Ammon's horn (tissue), 1 donor: Measurements from ENCODE around the gene USP12.

Experiments
- DNase-seq: peaks from one replicate; pipeline ENCODE4 v3.0.0-alpha.2; 2016; ENCODE audit warnings: low spot score

The USP12 gene

DNA sequence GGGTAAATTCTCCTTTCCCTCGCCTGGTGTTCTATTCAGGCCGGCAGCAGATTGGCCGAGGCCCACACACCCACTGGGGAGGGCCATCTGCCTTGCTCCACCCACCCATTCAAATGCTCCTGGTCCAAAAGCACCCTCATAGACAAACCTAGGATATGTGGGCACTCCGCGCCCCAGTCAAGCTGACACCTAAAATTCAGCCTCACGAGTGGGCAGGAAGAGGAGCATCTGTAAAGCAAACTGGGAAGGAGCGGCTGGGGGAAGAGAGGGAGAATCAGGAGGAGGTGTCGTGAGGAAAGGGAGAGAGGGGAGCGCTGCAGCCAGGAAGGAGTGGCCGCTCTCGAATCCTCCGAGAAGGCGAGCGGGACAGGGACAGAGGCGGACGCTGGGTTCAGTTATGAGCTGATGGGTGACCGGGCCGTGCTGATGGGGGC lies 136.9 kb downstream of the USP12 start:
- peak; percentile 33 for DNase-seq

DNA sequence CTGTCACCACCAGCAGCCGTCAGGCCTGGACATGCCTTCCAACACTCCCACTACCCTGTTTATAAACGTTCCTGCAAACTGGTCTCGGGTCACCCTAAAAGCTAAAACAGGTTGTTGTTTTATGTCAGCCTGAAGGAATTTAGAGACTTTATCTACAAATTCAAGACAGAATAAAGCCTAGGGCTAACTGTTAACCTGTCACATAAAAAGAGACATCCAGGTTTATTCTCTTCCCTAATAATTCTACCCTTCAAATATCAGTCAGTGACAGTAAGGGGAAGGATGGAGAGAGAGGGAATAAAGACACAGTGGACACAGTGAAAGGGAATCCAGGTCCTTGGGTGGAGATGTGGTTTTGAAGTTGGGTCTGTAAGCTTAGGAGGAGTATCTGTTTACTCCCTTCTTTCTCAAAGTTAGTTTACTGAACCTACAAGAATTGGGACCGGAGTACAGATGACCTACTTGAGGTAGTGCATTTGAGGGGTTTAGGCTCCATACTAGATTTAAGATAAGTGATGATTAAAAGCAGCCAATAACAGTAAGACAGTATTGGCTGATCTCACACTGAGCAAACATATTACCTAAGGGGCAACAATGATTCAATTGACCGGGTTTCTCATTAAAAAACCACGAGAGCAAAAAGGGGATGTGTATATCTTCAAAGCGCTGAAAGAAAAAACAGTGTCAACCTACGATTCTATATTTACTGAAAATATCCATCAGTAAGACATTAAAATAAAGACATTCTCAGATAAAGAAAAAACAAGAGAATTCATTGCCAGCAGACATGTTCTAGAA lies 142.7 kb downstream of the USP12 start:
- no peak for DNase-seq

DNA sequence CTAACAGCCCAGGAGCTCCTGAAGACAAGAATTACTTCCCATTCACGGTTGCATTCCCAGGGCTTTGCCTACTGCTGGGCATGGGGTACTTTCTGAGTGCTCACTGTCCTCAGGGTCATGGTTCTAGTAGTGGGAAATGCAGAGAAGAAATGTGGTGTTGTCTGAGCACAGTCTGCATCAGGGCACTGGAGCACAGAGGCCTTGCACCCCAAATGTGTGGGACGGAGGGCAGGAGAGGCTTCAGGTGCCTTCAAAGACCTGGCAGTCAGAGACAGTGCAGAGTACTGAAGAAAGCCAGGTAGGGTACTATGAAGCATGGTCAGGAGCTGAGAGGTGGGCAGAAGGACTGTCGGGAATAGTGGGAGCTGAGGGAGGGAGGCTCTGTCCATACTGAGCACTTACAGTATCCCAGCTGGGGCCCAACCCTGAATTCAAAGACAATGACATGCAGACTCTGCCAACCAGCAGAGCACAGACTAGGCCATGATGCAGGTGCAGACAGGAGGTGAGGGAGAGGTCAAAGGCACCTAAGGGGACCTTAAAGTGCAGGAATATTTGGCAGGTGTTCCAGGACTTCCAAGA lies 144.4 kb downstream of the USP12 start:
- DNase-seq: no peak

DNA sequence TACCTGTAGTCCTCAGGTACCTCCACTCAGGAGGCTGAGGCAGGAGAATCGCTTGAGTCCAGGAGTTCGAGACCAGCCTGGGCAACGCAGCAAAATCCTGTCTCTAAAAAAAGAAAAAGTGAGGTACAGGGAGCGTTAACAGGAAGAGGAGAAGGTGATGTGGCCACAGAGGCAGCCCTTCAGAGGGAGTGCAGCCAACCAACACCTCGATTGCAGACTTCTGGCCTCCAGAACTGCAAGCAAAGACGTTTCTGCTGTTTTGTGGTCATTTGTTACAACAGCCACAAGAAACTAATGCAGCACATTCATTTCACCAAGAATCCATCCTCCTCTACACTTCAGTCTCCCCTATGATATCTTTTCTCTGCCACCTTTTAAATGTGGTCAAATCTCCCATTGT lies 145.2 kb downstream of the USP12 start:
- DNase-seq: no peak

DNA sequence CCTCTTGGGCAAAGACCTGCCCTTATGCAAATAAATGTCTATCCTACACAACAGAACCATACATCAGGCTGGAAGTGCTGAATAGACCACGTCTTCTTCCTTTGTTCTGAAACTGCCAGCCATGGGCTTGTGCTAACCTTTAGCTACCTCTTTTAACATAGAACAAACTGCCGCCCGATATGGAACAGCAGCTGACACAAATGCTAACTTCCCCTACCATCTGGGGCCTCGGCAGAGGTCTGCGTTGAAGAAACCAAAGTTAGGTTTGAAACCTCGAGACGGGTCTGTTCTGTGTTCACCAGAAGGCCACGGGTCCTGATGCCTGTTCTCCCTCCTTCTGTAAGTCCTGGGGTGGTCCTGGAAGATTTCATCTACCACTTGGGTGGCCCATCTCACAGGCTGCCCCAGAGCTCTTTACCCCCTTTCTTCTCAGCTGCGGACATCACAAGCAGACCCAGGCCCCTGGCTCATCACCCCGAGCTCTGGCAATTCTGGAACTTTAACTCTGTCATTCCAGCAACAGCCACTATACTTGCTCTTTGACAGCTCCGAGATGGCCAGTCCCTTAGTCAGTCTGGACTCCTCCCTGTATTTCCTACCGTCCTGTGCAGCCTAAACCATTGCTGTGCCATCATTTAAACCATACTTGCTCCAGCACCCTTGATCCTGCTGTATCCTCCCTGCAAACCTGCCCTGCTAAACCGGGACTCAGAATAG lies 146.7 kb downstream of the USP12 start:
- no peak for DNase-seq

DNA sequence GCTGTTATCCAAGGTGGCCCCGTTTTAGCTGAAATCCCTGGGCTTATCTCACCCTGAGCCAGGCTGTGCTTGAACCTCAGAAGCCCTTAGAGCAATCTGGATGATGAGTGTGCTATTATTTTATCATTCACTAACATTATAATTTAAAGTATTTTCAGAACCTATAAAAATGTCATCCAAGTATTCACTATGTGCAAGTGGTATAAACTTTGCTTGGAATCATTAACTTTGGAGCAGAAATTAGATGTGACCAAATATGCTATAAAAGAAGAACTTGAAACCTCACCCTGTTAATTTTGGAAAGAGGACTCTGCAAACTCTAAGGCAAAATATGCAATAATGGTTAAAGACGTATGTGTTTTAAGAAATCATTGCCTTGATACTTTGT lies 147.5 kb downstream of the USP12 start:
- DNase-seq: no peak

DNA sequence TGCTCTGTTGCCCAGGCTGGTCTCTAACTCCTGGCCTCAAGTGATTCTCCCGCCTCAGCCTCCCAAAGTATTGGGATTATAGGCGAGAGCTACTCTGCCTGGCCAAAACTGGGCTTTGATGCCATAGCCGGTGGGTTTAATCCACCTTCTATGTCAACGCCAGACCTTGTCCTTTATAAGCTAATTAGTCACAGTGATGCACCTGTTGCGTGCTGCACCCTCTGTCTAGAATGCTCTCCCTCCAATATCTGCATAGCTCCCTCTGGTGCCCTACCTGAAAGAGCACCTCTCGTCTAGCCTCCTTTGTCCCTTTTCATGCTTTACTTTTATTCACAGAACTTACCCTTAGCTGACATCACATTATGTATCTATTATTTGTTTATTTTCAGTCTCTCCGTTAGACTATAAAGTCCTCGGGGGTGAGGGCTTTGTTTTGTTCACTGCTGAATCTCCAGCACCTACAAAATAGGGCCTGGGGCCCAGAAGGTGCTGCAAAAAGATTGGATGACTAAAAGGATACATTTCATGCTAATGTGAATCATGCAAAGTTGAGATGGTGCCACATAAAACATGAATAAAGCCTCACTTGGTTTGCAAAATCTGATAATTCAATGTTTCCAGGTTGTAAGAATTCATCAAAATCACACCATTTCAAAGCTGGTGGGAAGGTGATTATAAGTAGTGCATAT lies 148.1 kb downstream of the USP12 start:
- DNase-seq: no peak

DNA sequence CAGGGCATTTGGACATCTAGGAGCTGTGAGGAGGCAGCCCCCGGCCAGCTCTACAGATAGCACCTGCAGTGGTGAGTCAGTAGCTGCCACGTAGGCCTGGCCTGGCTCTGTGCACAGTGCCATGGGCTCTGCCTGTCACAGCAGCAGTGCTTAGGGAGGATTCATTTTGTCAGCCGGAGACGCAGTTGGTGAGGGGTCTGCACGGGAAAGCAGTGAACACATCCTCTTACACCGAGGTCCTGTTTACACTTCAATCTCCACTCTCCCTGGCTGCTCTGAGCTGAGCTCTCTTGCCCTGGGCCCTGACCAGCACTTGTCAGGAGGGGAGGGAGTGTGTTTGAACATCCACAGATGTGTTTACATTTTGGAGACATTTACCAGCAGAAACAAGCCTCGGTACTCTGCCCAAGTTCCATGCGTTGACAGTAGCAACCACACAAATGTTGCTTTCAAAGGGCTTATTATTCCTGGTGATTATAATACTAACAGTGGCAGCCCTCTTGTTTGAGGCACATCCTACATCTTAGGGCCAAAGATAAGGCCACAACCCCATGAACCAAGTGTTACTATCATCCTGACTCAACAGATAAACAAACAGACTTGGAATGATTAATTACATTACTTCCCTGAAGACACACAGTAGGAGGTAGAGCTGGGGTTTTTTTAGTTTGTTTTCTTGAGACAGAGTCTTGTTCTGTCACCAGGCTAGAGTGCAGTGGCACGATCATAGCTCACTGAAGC lies 148.9 kb downstream of the USP12 start:
- DNase-seq: peak; percentile 70

DNA sequence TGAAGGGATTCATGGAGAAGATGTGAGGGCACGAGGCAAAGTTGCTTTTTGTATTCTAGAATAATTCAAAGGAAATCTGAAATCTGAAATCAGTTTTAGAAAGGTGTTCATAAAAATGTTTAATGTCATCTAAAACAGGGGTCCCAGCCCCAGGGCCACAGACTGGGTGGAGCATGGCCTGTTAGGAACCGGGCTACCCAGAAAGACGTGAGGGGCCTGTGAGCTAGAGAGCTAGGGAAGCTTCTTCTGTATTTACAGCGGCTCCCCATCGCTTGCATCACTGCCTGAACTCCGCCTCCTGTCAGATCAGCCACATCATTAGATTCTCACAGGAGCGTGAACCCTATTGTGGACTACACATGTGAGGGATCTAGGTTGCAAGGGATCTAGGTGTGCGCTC lies 151.2 kb downstream of the USP12 start:
- DNase-seq: no peak

DNA sequence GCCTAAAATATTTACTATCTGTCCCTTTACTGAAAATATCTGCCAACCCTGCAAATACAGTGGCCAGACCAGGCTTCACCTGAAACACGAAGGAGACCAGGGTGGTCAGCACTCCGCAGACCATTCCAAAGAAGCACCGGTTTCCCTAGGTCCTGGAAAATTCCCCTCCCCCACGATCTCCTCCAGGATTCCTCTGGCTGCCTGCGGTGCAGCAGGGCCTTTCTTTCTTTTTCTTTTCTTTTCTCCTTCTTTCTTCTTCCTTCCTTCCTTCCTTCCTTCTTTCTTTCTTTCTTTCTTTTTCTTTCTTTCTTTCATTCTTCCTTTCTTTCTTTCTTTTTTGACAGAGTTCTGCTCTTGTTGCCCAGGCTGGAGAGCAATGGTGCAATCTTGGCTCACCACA lies 152.7 kb downstream of the USP12 start:
- DNase-seq: no peak

DNA sequence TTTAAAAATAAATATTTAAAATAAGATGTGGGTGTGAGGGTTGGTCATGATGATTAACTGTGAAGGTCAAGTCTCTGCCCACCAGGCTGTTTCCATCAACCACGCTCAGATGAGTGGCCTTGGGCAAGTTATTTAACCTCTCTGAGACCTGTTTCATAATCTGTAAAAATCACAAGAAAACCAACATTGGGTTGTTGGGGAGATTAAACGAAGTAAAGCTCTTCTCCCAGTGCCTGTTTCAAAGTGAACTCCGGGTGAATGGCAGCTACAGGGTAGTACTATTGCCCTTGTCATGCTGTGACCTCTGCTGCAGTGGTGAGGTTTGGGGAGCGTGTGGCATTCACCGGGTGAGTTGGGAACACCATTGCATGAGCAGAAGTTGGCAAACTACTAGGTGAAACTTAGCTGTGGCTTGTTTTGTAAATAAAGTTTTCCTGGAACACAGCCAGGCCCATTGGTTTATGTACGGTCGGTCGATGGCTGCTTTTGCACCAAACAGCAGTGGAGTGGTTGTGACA lies 153.2 kb downstream of the USP12 start:
- DNase-seq: no peak

DNA sequence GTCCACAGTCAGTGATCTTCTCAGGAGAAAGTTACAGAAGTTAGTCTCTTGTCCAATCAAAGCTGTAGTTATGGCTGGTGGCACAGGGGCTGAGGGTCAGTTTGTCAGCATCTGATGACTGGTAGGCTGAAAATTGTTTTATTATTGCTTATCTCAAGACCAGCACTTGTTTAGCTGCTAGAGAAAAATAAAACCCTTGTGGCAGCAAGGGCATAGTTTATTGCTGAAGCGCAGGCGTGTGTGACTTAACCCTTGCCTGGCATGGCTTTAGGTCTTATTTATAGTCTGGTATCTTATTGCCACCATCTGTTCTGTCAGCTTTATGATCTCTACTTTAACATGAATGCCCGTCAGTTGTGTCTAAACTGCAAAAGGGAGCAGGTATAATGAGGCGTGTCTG lies 154.7 kb downstream of the USP12 start:
- DNase-seq: no peak
